ENCODE data around the gene GMNN. TPM values are rescaled to one million over a fixed set of nuclear protein-coding genes. Genes with fewer than 3 reads are reported as not detected.

Gene GMNN
- total RNA-seq, 3 donors from 2014 or later = 61.5 to 78.1 (median 64.5) TPM

Other genes with a start within 250 kb of the GMNN start
- gene KIAA0319, start 128.7 kb upstream of the GMNN start, total RNA-seq = under 1 TPM in 2 of 3 donors, not detected in 1; 0.05 to 0.08 TPM
- gene TDP2, start 108.0 kb upstream of the GMNN start, total RNA-seq = 10 to 100 TPM; 42.4 to 48.0 (median 45.5) TPM
- 10 to 100 TPM; 19.6 to 28.5 (median 22.1) TPM for gene ACOT13, start 107.9 kb upstream of the GMNN start, total RNA-seq
- 10 to 100 TPM; 67.0 to 83.8 (median 78.4) TPM for gene C6orf62, start 55.8 kb upstream of the GMNN start, total RNA-seq
- not detected for gene ARMH2, start 24.0 kb downstream of the GMNN start, total RNA-seq
- gene RIPOR2, start 161.0 kb downstream of the GMNN start, total RNA-seq = 10 to 100 TPM; 14.7 to 17.4 (median 16.8) TPM

Measured in activated T-cell treated with anti-CD3 and anti-CD28 coated beads, Interleukin-2, amount 50 U/mL, for 4 hours (primary cell).